Ecto neural progenitor cell (in vitro differentiated cells): Measurements from ENCODE around the gene HSPBAP1.

Source experiments
- DNase-seq: peaks from one replicate; pipeline ENCODE4 v3.0.0-alpha.2; 2018; ENCODE audit warnings: low spot score

HSPBAP1 gene

GRCh38 chr3:122793568-122794416 lies at the start of gene HSPBAP1:
Gene HSPBAP1 (minus strand): TSS chr3:122793831. CDS start chr3:122793680, 151 bp downstream.
- peak; percentile 94 for DNase-seq

- no peak for DNase-seq
Observed at GRCh38 chr3:122835590-122835989, 42.0 kb upstream of the HSPBAP1 start.

GRCh38 chr3:122828281-122828680 lies 34.6 kb upstream of the HSPBAP1 start:
- no peak for DNase-seq

GRCh38 chr3:122826278-122826677 lies 32.6 kb upstream of the HSPBAP1 start:
- no peak for DNase-seq

GRCh38 chr3:122825460-122825859 lies 31.8 kb upstream of the HSPBAP1 start:
- DNase-seq, result no peak

GRCh38 chr3:122824465-122825381 lies 31.1 kb upstream of the HSPBAP1 start:
- DNase-seq, result no peak

- DNase-seq, result no peak
Observed at GRCh38 chr3:122816587-122816986, 23.0 kb upstream of the HSPBAP1 start.

GRCh38 chr3:122810734-122811133 lies 17.1 kb upstream of the HSPBAP1 start:
- DNase-seq, result no peak

- DNase-seq, result no peak
Observed at GRCh38 chr3:122803977-122804376, 10.3 kb upstream of the HSPBAP1 start.

- DNase-seq, result no peak
Observed at GRCh38 chr3:122802323-122802722, 8.7 kb upstream of the HSPBAP1 start.

GRCh38 chr3:122800706-122801237 lies 7.1 kb upstream of the HSPBAP1 start:
- no peak for DNase-seq

GRCh38 chr3:122800031-122800430 lies 6.4 kb upstream of the HSPBAP1 start:
- DNase-seq, result no peak

- DNase-seq, result no peak
Observed at GRCh38 chr3:122799322-122799721, 5.7 kb upstream of the HSPBAP1 start.

GRCh38 chr3:122797291-122797690 lies 3.7 kb upstream of the HSPBAP1 start:
- DNase-seq, result no peak

- no peak for DNase-seq
Observed at GRCh38 chr3:122795674-122796195, 2.1 kb upstream of the HSPBAP1 start.

GRCh38 chr3:122794779-122795673 lies 1.4 kb upstream of the HSPBAP1 start, which contains the start of gene SLC49A4:
Gene SLC49A4 (plus strand): TSS chr3:122795069. CDS start chr3:122795193, 124 bp downstream.
- peak; percentile 92 for DNase-seq

GRCh38 chr3:122794483-122794778 lies 800 bp upstream of the HSPBAP1 start:
- DNase-seq, result no peak

GRCh38 chr3:122789585-122790273 lies 3.9 kb downstream of the HSPBAP1 start:
- no peak for DNase-seq

- no peak for DNase-seq
Observed at GRCh38 chr3:122787872-122788271, 5.8 kb downstream of the HSPBAP1 start.

GRCh38 chr3:122786066-122786465 lies 7.6 kb downstream of the HSPBAP1 start:
- no peak for DNase-seq

GRCh38 chr3:122785231-122785630 lies 8.4 kb downstream of the HSPBAP1 start:
- no peak for DNase-seq
